Natural killer cell (primary cell): ENCODE data around the gene BCL11B. TPM values are rescaled to one million over a fixed set of nuclear protein-coding genes. Genes with fewer than 3 reads are reported as not detected.

Experiments used
- ATAC-seq, 3 donors: fragments of 150-1000 bp in 2 of 3; fragments of 200-7000 bp in 1 of 3; cut with Tn5 transposase; 1 replicate in 1 of 3; 2 replicates in 2 of 3; pipeline ENCODE4 v1.10.0; 2021; ENCODE audit warnings: mild to moderate bottlenecking in 2 of 3, moderate library complexity in 2 of 3
- DNase-seq, 2 donors: peaks; one replicate each; pipeline versions ENCODE4 v3.0.0 to v3.0.0-alpha.2; 2013 to 2021; ENCODE audit warnings: mixed read lengths in 1 of 2
- H3K27ac ChIP-seq: one replicate; pipeline ENCODE4 v1.5.1; 2013; ENCODE audit warnings: mild to moderate bottlenecking, low read length
- H3K27me3 ChIP-seq: one replicate; pipeline ENCODE4 v1.6.1; 2013; ENCODE audit warnings: low read length; ENCODE audit not compliant: control insufficient read depth, insufficient read depth
- H3K36me3 ChIP-seq: one replicate; pipeline ENCODE4 v1.6.1; 2013; ENCODE audit warnings: low read length; ENCODE audit not compliant: control insufficient read depth, insufficient read depth
- H3K4me1 ChIP-seq: one replicate; pipeline ENCODE4 v1.6.1; 2013; ENCODE audit warnings: low read length; ENCODE audit not compliant: control insufficient read depth, insufficient read depth
- H3K4me3 ChIP-seq: one replicate; pipeline ENCODE4 v1.5.1; 2013; ENCODE audit warnings: low read length
- H3K9me3 ChIP-seq: one replicate; pipeline ENCODE4 v1.6.1; 2013; ENCODE audit warnings: low read length; ENCODE audit not compliant: control insufficient read depth, insufficient read depth
- H3K27ac Mint-ChIP-seq, 2 donors: one replicate each; pipeline ENCODE4 v1.8.0; 2022; ENCODE audit warnings: mild to moderate bottlenecking in 2 of 2, mixed read lengths in 2 of 2, moderate library complexity in 1 of 2
- H3K27me3 Mint-ChIP-seq, 2 donors: one replicate each; pipeline ENCODE4 v1.8.0; 2022; ENCODE audit warnings: low read depth in 2 of 2, mixed read lengths in 2 of 2
- H3K36me3 Mint-ChIP-seq: one replicate; pipeline ENCODE4 v1.8.0; 2022; ENCODE audit warnings: mixed read lengths
- H3K4me1 Mint-ChIP-seq, 2 donors: one replicate each; pipeline ENCODE4 v1.8.0; 2022; ENCODE audit warnings: mixed read lengths in 2 of 2
- H3K4me3 Mint-ChIP-seq: one replicate; pipeline ENCODE4 v1.8.0; 2022; ENCODE audit warnings: mild to moderate bottlenecking, moderate library complexity, mixed read lengths
- H3K9me3 Mint-ChIP-seq, 2 donors: one replicate each; pipeline ENCODE4 v1.8.0; 2022; ENCODE audit warnings: mixed read lengths in 2 of 2
- CTCF ChIP-seq: fragments of 200-600 bp; IDR thresholded peaks from one replicate; pipeline ENCODE4 v1.8.0; 2022; ENCODE audit warnings: antibody characterized with exemption
- WGBS: methylation state at CpG from one replicate; pipeline ENCODE4 v1.1.7; 2013; ENCODE audit warnings: missing lambda C conversion rate; ENCODE audit not compliant: insufficient coverage; 5-methylcytosine and 5-hydroxymethylcytosine counted together
- intact Hi-C: fragments of 100-400 bp; cut with micrococcal nuclease; formaldehyde crosslinking; loops from one replicate; pipeline ENCODE4 v1.14.2; 2022
- total RNA-seq, 4 donors: library from RNA; stranded (reverse); fragments of 120-200 nt in 1 of 4; gene quantifications; one replicate each; pipeline versions ENCODE4 v1.2.3 to v1.2.4, GENCODE V29; 2013 to 2022

The BCL11B gene
- total RNA-seq, 3 donors from 2014 or later (not counting 1 experiment from before 2014, with no cell fraction given) = 43.5 to 61.5 (median 56.2) TPM

- Mint-ChIP-seq H3K27me3 (no peaks in the 10 kb centered on the region), H3K36me3 (no peaks in the 10 kb centered on the region), H3K4me3 (no peak overlapping the region), H3K9me3 (no peaks in the 10 kb centered on the region), H3K27ac (peak overlapping the region; percentile 24 to 73), H3K4me1 (peaks cover 16 to 18% of the 10 kb centered on the region in 2 donors)
- ATAC-seq = no peak
- Histone ChIP-seq H3K27ac (no peak overlapping the region), H3K4me1 (no peaks in the 10 kb centered on the region), H3K27me3 (no peaks in the 10 kb centered on the region), H3K36me3 (peaks cover 14% of the 10 kb centered on the region), H3K9me3 (no peaks in the 10 kb centered on the region), H3K4me3 (no peak overlapping the region)
- no peak for DNase-seq
- TF ChIP-seq CTCF = no peak
- intact Hi-C loops = no loop called here
- 91% methylated on average over 2 of the region's 3 CpGs for WGBS
Observed at GRCh38 chr14:99173506-99173905, 98.5 kb downstream of the BCL11B start.

DNA sequence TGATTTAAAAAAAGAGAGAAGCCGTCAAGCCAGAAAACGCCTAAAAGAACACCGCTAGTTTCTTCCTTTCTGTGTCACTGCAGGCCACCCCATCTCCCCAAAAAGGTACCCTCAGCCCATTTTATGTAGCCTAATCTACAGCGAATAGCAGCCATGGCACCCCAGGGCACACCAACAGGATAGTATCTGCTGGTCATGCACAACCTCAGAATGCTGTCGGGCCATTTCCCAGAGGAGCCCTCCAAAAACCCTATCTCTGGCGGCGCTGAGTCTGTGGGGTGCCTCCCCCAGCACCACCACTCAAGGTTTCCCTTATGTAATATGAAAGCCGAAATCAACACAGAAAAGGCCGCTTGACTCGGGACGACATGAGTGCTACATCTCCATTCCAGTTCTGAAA lies 98.9 kb downstream of the BCL11B start:
- H3K27ac ChIP-seq = no peak overlapping the region
- H3K4me1 Mint-ChIP-seq = peaks cover 16 to 18% of the 10 kb centered on the region in 2 donors
- peaks cover 14% of the 10 kb centered on the region for H3K36me3 ChIP-seq
- H3K9me3 Mint-ChIP-seq = no peaks in the 10 kb centered on the region
- peak overlapping the region; percentile 24 to 73 for H3K27ac Mint-ChIP-seq
- no peaks in the 10 kb centered on the region for H3K4me1 ChIP-seq
- intact Hi-C loops = no loop called here
- no peak overlapping the region for H3K4me3 Mint-ChIP-seq
- no peaks in the 10 kb centered on the region for H3K9me3 ChIP-seq
- no peaks in the 10 kb centered on the region for H3K36me3 Mint-ChIP-seq
- DNase-seq = no peak
- no peaks in the 10 kb centered on the region for H3K27me3 Mint-ChIP-seq
- whole genome bisulfite sequencing = 92% methylated on average over 11 of the region's 11 CpGs
- no peak for TF ChIP-seq CTCF
- H3K27me3 ChIP-seq = no peaks in the 10 kb centered on the region
- ATAC-seq = no peak
- H3K4me3 ChIP-seq = no peak overlapping the region

DNA sequence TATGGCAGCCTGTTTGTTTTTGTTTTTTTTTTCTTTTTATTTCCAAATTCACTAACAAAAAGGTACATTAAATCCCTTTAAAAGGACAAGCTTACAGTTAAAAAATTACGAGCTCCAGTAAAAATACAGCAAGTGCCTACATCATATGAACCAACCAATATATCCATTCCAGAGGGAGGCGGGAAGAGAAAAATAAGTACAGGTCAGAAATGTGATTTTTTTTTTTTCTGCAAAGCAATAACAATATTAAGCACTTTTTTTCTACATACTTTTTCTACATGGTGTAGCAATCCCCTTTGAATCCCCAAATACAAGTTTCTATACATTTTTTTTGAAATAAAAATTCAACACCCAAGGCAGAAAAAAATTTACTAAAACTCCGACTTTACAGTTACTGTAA lies 100.6 kb downstream of the BCL11B start:
- Mint-ChIP-seq H3K36me3 (no peaks in the 10 kb centered on the region), H3K4me3 (no peak overlapping the region), H3K27me3 (no peaks in the 10 kb centered on the region), H3K9me3 (no peaks in the 10 kb centered on the region), H3K27ac (peak overlapping the region in 1 of 2 donors; percentile 73), H3K4me1 (peaks cover 13 to 19% of the 10 kb centered on the region in 2 donors)
- Histone ChIP-seq H3K27me3 (no peaks in the 10 kb centered on the region), H3K36me3 (peaks cover 14% of the 10 kb centered on the region), H3K4me3 (no peak overlapping the region), H3K4me1 (no peaks in the 10 kb centered on the region), H3K27ac (no peak overlapping the region), H3K9me3 (no peaks in the 10 kb centered on the region)
- intact Hi-C loops = no loop called here
- no CpG with 5 or more reads among the region's 3 CpGs for WGBS
- DNase-seq (no peak), ATAC-seq (no peak)
- no peak for TF ChIP-seq CTCF

DNA sequence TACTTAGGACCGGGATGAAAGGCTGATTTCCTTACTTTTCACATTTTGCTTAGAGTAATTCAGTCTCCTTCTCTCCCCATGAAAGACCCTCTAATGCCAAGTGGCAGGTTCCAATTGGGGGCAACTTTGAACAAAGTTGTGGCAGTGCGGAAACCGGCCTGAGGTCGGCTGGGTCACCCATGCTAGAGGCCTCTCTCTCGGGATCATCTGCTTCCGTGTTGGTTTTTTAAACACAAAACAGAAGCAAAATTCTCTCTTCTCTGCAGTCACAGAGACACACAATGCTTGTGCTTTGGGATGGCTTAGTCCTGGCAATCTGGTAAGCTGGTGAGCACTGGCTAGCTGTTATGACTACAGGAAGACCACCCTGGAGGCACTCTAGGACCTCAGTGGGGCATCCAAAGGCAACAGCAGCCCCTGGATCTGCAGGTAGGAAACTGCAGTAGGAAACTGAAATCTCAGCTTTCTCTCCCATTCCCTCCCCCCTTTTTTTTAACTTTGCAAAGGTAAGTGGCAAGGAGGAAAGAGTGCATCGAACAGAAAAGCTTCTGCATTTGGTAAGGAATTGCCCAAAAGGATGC lies 102.1 kb downstream of the BCL11B start:
- DNase-seq (no peak), ATAC-seq (no peak)
- H3K9me3 Mint-ChIP-seq = no peaks in the 10 kb centered on the region
- H3K27me3 Mint-ChIP-seq = no peaks in the 10 kb centered on the region
- no peak overlapping the region for H3K4me3 Mint-ChIP-seq
- no peak overlapping the region for H3K27ac ChIP-seq
- 92% methylated on average over 6 of the region's 7 CpGs for WGBS
- H3K4me1 Mint-ChIP-seq = peaks cover 13 to 19% of the 10 kb centered on the region in 2 donors
- no peaks in the 10 kb centered on the region for H3K9me3 ChIP-seq
- H3K36me3 ChIP-seq = peaks cover 14% of the 10 kb centered on the region
- H3K27ac Mint-ChIP-seq = peak overlapping the region; percentile 38 to 73
- intact Hi-C loops = no loop called here
- TF ChIP-seq CTCF = no peak
- H3K36me3 Mint-ChIP-seq = no peaks in the 10 kb centered on the region
- no peaks in the 10 kb centered on the region for H3K4me1 ChIP-seq
- no peak overlapping the region for H3K4me3 ChIP-seq
- no peaks in the 10 kb centered on the region for H3K27me3 ChIP-seq
